ENCODE measurements around the gene FBXW4.

Gene FBXW4

DNA sequence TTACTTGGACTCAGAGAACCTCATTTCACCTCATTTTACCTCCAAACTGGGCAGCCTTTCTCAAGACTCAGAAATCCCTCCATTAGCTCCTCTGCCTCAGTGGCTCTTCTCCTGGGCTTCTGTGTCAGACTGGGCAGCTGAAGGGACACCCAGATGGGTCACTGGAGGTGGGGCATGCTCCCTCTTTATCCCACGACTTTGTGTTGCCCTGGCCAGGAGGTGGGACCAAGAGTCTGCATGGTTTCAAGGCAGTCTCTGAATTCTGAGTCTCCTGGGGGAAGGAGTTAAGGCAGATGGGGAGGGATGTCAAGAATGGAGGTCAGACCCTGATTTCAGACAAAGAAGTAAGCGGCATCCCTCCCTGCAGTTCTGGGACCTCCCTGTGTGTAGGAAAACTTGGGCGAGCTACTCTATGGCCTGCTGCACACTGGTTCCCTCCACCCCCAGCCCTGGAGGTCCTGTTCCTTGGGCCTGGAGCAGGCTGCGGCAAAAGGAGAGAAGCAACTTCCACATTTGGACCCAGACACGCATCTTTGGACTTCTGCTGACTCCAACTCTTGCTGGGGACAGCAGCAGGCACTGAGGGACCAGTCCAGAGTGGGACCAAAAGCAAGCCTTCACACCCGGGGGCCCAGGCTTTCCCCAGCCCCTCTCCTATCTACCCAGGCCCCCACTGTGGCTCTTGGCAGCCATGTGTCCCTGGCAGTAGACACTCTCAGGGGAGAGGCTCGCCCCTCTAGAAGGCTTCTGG is 117.7 kb downstream of the FBXW4 start:
- H3K27me3 ChIP-seq: no peaks in the 10 kb centered on the region
- no peak overlapping the region for H3K27ac ChIP-seq
- H3K36me3 ChIP-seq: peaks cover 25 to 73% (median 64%) of the 10 kb centered on the region in 3 donors
- intact Hi-C loops (cut with DNase I; ENCODE audit: low total_unique reads): no loop called here
- H3K9me3 ChIP-seq: peaks cover 0 to 13% (median 12%) of the 10 kb centered on the region in 3 donors
- H3K4me3 ChIP-seq: no peak overlapping the region
- H3K4me1 ChIP-seq: no peaks in the 10 kb centered on the region
- DNase-seq: no peak
- TF ChIP-seq, protein P1, sequence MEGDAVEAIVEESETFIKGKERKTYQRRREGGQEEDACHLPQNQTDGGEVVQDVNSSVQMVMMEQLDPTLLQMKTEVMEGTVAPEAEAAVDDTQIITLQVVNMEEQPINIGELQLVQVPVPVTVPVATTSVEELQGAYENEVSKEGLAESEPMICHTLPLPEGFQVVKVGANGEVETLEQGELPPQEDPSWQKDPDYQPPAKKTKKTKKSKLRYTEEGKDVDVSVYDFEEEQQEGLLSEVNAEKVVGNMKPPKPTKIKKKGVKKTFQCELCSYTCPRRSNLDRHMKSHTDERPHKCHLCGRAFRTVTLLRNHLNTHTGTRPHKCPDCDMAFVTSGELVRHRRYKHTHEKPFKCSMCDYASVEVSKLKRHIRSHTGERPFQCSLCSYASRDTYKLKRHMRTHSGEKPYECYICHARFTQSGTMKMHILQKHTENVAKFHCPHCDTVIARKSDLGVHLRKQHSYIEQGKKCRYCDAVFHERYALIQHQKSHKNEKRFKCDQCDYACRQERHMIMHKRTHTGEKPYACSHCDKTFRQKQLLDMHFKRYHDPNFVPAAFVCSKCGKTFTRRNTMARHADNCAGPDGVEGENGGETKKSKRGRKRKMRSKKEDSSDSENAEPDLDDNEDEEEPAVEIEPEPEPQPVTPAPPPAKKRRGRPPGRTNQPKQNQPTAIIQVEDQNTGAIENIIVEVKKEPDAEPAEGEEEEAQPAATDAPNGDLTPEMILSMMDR (IDR thresholded peaks at IDR 0.05): no peak

DNA sequence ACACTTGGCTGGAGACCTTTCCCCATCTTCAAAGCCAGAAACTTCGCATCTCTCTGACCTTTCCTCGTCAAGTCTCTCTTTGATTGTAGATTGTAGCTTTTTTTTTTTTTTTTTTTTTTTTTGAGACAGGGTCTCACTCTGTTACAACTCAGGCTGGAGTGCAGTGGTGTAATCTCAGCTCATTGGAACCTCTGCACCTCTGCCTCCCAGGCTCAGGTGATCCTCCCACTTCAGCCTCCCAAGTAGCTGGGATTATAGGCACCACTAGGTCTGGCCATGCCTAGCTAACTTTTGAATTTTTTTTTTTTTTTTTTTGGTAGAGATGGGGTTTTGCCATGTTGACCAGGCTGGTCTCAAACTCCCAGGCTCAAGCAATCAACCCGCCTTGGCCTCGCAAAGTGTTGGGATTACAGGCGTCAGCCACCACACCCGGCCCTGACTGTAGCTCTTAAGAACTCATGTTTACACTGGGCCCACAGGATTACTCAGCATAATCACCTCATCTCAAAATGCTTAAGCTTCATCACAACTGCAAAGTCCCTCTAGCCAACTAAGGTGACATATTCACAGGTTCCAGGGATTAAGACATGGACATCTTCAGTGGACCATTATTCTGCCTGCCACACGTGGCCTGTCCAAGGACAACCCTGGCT is 118.6 kb downstream of the FBXW4 start:
- no peak overlapping the region for H3K4me3 ChIP-seq
- intact Hi-C loops (cut with DNase I; ENCODE audit: low total_unique reads): no loop called here
- no peaks in the 10 kb centered on the region for H3K4me1 ChIP-seq
- TF ChIP-seq, protein P1 (IDR thresholded peaks at IDR 0.05): no peak
- DNase-seq: no peak
- H3K9me3 ChIP-seq: peaks cover 0 to 13% (median 12%) of the 10 kb centered on the region in 3 donors
- H3K27me3 ChIP-seq: no peaks in the 10 kb centered on the region
- H3K36me3 ChIP-seq: peaks cover 25 to 65% (median 54%) of the 10 kb centered on the region in 3 donors
- H3K27ac ChIP-seq: no peak overlapping the region

GRCh38 chr10:101575580-101576210 is 119.3 kb downstream of the FBXW4 start:
- peaks cover 24 to 58% (median 48%) of the 10 kb centered on the region in 3 donors for H3K36me3 ChIP-seq
- TF ChIP-seq, protein P1 (IDR thresholded peaks at IDR 0.05): no peak
- peaks cover 0 to 3% (median 2%) of the 10 kb centered on the region in 4 donors for H3K4me1 ChIP-seq
- H3K27me3 ChIP-seq: peaks cover 0 to 4% of the 10 kb centered on the region in 2 donors
- no peak overlapping the region for H3K27ac ChIP-seq
- no peak overlapping the region for H3K4me3 ChIP-seq
- H3K9me3 ChIP-seq: peaks cover 0 to 13% (median 12%) of the 10 kb centered on the region in 3 donors
- intact Hi-C loops (cut with DNase I; ENCODE audit: low total_unique reads): no loop called here
- no peak for DNase-seq

- intact Hi-C loops (cut with DNase I; ENCODE audit: low total_unique reads): no loop called here
- Histone ChIP-seq H3K4me1 (peaks cover 0 to 9% (median 8%) of the 10 kb centered on the region in 4 donors), H3K27me3 (peaks cover 0 to 11% of the 10 kb centered on the region in 2 donors), H3K27ac (no peak overlapping the region), H3K9me3 (peaks cover 0 to 13% (median 12%) of the 10 kb centered on the region in 3 donors), H3K4me3 (no peak overlapping the region), H3K36me3 (peaks cover 18 to 52% (median 42%) of the 10 kb centered on the region in 3 donors)
- TF ChIP-seq, protein P1 (IDR thresholded peaks at IDR 0.05): no peak
- DNase-seq: no peak
Observed at GRCh38 chr10:101575091-101575490, 119.9 kb downstream of the FBXW4 start.

- H3K9me3 ChIP-seq: peaks cover 0 to 13% (median 12%) of the 10 kb centered on the region in 3 donors
- no peak for DNase-seq
Observed at GRCh38 chr10:101573885-101574753, 120.9 kb downstream of the FBXW4 start.

More at GRCh38 chr10:101573885-101574753, 120.9 kb downstream of the FBXW4 start:
- Histone ChIP-seq H3K4me3 (no peak overlapping the region), H3K4me1 (peaks cover 0 to 17% (median 15%) of the 10 kb centered on the region in 4 donors), H3K27ac (no peak overlapping the region), H3K36me3 (peaks cover 8 to 43% (median 32%) of the 10 kb centered on the region in 3 donors), H3K27me3 (peaks cover 7 to 20% of the 10 kb centered on the region in 2 donors)
- TF ChIP-seq, protein P1 (IDR thresholded peaks at IDR 0.05): no peak
- intact Hi-C loops (cut with DNase I; ENCODE audit: low total_unique reads): no loop called here

Measured in tibial artery (tissue), 4 donors.